LoVo (cell line): ENCODE measurements around the gene DNASE1L2.

Experiments used
- DNase-seq: peaks from one replicate; pipeline ENCODE4 v3.0.0-alpha.2; 2016; ENCODE audit warnings: low spot score

DNASE1L2 gene

GRCh38 chr16:2270588-2271470, 34.6 kb downstream of the DNASE1L2 start:
- no peak for DNase-seq

GRCh38 chr16:2271848-2272461, 35.7 kb downstream of the DNASE1L2 start:
- no peak for DNase-seq

- DNase-seq, result no peak
Observed at GRCh38 chr16:2273484-2273883, 37.2 kb downstream of the DNASE1L2 start.

GRCh38 chr16:2273931-2274330, 37.7 kb downstream of the DNASE1L2 start:
- no peak for DNase-seq

GRCh38 chr16:2275476-2276367, 39.5 kb downstream of the DNASE1L2 start:
- no peak for DNase-seq

GRCh38 chr16:2276368-2277195, 40.3 kb downstream of the DNASE1L2 start:
- DNase-seq, result no peak

- no peak for DNase-seq
Observed at GRCh38 chr16:2277466-2278271, 41.4 kb downstream of the DNASE1L2 start.

GRCh38 chr16:2278272-2278608, 42.0 kb downstream of the DNASE1L2 start:
- DNase-seq, result no peak

- no peak for DNase-seq
Observed at GRCh38 chr16:2278956-2279800, 42.9 kb downstream of the DNASE1L2 start.

- no peak for DNase-seq
Observed at GRCh38 chr16:2280461-2280860, 44.2 kb downstream of the DNASE1L2 start.

GRCh38 chr16:2280981-2281542, 44.8 kb downstream of the DNASE1L2 start:
- DNase-seq, result no peak

- DNase-seq, result no peak
Observed at GRCh38 chr16:2282262-2282661, 46.0 kb downstream of the DNASE1L2 start.

GRCh38 chr16:2282866-2283555, 46.8 kb downstream of the DNASE1L2 start:
- DNase-seq, result no peak

- DNase-seq, result no peak
Observed at GRCh38 chr16:2284001-2284770, 47.9 kb downstream of the DNASE1L2 start.

- DNase-seq, result no peak
Observed at GRCh38 chr16:2284797-2285576, 48.7 kb downstream of the DNASE1L2 start.

GRCh38 chr16:2285731-2286191, 49.5 kb downstream of the DNASE1L2 start:
- DNase-seq, result no peak

GRCh38 chr16:2286550-2286949, 50.3 kb downstream of the DNASE1L2 start:
- DNase-seq, result no peak
